Effector memory CD8-positive, alpha-beta T cell (primary cell): ENCODE measurements around the gene NGEF.
"Not testable (repeated sequence)": the region's sequence is repeated elsewhere in the genome, so short reads cannot be mapped to it uniquely, and the experiment has no call there.

Experiments used
- ATAC-seq: fragments of 150-1000 bp; cut with Tn5 transposase; replicated peaks from 2 replicates; pipeline ENCODE4 v1.10.0; 2021; ENCODE audit warnings: mild to moderate bottlenecking, moderate library complexity
- DNase-seq, 3 experiments: peaks; one replicate each; pipeline ENCODE4 v3.0.0; 2021
- H3K27ac Mint-ChIP-seq, 2 donors: one replicate each; pipeline ENCODE4 v1.8.0; 2022; ENCODE audit warnings: mild to moderate bottlenecking in 2 of 2, mixed read lengths in 2 of 2, moderate library complexity in 2 of 2
- H3K27me3 Mint-ChIP-seq, 2 donors: one replicate each; pipeline ENCODE4 v1.8.0; 2022; ENCODE audit warnings: mixed read lengths in 2 of 2
- H3K36me3 Mint-ChIP-seq: one replicate; pipeline ENCODE4 v1.8.0; 2022; ENCODE audit warnings: mild to moderate bottlenecking, moderate library complexity, mixed read lengths; ENCODE audit not compliant: insufficient read depth
- H3K4me1 Mint-ChIP-seq, 2 donors: one replicate each; pipeline ENCODE4 v1.8.0; 2022; ENCODE audit warnings: low read depth in 2 of 2, mixed read lengths in 2 of 2
- H3K4me3 Mint-ChIP-seq, 2 donors: one replicate each; pipeline ENCODE4 v1.8.0; 2022; ENCODE audit warnings: mild to moderate bottlenecking in 2 of 2, mixed read lengths in 2 of 2, moderate library complexity in 2 of 2
- H3K9me3 Mint-ChIP-seq, 2 donors: one replicate each; pipeline ENCODE4 v1.8.0; 2022; ENCODE audit warnings: mixed read lengths in 2 of 2

Gene NGEF

DNA sequence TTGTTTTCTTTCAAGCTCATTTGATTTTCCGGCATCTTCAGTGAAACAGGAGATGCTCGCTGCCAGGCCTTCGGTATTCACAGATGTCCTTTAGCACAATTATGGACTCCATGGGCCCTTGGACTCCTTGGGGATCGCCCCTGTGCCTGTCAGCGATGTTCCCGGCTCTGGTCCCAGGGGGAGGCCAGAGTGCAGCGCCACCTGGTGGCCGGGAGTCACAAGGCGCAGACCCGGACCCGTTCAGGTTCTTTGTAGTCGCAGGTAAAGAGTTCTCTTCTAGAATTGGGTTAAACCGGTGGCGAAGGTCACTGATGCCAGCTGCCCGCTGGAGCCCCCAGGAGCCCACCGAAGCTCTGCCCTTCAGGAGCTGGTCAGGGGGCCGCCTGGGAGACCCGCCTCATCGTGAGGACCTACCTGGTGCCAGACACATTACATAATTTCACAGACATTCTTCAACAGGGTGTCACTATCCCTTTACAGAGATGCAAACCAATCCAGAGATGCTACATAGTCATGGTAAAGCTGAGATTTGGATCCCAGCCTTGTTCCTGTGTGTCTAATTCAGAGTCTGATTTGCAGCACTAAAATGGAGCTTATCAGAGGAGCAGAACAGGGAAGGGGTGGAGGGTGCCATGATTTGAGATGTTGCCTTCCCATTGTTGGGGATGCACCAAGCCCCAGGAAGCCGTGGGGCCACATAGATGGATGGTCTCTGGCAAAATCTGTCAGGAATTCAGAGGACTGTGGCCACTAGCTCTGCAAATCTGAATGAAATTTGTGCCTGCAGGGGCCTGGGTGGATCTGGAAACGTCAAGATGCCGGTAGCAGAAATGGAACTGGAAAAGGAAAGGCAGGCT lies 41.1 kb upstream of the NGEF start:
- Mint-ChIP-seq H3K27ac (peak overlapping the region; percentile 49 to 68), H3K9me3 (no peaks in the 10 kb centered on the region), H3K4me3 (peak overlapping the region; percentile 23 to 43), H3K4me1 (peaks cover 34 to 38% of the 10 kb centered on the region in 2 donors), H3K36me3 (peaks cover 17% of the 10 kb centered on the region), H3K27me3 (no peaks in the 10 kb centered on the region)
- ATAC-seq (peak; percentile 72), DNase-seq (peak; percentile 66 to 68 (median 67))

DNA sequence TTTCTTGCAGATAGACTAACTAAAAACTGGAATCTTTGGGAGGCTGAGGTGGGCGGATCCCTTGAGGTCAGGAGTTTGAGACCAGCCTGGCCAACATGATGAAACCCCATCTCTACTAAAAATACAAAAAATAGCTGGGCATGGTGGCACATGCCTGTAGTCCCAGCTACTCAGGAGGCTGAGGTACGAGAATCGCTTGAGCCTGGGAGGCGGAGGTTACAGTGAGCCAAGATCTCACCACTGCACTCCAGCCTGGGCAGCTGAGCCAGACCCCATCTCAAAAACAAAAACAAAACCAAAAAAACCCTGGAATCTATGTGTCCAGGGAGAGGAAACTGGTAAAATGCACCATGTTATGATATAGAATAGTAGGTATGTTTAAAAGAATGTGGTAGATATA lies 39.5 kb upstream of the NGEF start:
- peaks cover 12% of the 10 kb centered on the region for H3K36me3 Mint-ChIP-seq
- ATAC-seq, H3K4me3 Mint-ChIP-seq, H3K27ac Mint-ChIP-seq, DNase-seq, H3K27me3 Mint-ChIP-seq, H3K9me3 Mint-ChIP-seq: not testable (repeated sequence)
- H3K4me1 Mint-ChIP-seq, result peaks cover 30 to 39% of the 10 kb centered on the region in 2 donors

DNA sequence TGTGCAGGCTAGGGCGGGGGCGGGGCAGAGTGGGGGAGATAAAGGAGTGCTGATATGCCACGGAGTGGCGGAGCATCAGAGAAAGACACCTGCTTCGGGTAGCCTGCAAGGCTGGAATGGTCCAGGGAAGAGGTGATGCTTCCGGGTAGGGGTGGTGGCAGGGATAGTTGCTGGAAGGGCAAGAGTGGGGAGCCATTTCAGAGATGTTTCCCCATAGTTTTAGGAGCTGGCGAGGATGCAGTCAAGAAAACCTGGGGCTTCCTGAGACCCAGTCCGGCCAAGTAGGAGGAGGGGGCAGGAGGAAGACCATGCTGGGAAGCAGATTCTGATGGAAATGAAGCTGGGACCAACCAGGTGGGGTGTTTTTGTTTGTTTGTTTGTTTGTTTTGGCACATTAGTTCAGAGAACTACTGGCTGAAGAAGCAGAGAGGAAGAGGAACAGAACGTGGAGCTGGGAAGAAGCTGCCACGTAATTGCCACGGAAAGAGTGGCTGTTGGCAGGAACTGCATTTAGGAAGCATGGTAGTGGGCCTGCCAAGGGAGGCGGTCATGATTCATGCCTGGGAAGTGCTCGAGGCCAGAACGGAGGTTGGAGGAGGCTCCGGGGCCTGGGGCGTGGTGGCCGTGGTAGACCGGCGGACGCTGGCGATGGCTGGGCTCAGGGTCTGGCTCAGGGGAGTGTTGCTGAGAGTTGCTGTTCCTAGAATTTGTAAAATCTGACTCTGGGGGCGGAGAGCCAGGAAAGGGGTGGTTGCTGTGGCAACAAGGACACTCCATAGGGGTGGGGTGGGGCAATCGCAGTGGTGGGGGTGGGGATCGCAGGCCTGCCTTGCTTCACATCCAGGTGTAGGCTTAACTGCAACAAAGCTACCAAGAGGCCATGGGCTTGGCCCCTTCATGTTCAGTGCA lies 38.4 kb upstream of the NGEF start:
- DNase-seq (no peak), ATAC-seq (no peak)
- Mint-ChIP-seq H3K9me3 (no peaks in the 10 kb centered on the region), H3K4me1 (peaks cover 26 to 35% of the 10 kb centered on the region in 2 donors), H3K4me3 (no peak overlapping the region), H3K36me3 (peaks cover 15% of the 10 kb centered on the region), H3K27ac (peak overlapping the region in 1 of 2 donors; percentile 54), H3K27me3 (no peaks in the 10 kb centered on the region)

DNA sequence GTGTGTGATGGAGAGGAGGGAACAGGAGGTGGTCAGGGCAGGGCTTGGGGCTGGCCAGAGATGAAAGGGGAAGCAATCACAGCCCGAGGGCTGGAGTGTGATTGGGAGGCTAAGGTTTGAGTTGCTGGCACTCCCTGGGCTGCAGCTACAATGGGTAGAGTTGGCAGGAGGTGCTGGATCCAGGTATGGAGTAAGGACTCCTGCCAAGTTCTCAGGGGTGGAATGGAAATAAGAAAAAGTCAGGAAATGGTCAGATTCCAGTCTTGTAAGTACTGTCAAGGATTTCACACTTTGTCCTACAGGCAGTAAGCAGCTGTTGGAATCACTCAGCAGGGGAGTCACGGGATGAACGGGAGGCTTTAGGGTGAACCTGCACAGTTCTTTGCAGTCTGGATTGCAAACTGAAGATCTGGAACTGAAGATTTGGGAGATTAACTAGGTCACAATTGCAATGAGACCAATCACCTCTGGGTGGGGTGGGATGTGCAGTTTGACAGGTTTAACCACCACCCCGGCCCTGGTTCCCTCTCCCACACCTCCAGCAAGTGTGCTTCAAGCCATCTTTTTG lies 36.2 kb upstream of the NGEF start:
- Mint-ChIP-seq H3K36me3 (peaks cover 11% of the 10 kb centered on the region), H3K4me1 (peaks cover 23 to 31% of the 10 kb centered on the region in 2 donors), H3K27ac (peak overlapping the region in 1 of 2 donors; percentile 50), H3K4me3 (peak overlapping the region in 1 of 2 donors; percentile 42), H3K27me3 (no peaks in the 10 kb centered on the region), H3K9me3 (no peaks in the 10 kb centered on the region)
- DNase-seq (peak; percentile 19 to 41 (median 38)), ATAC-seq (peak; percentile 90)

GRCh38 chr2:233048569-233049193 lies 35.6 kb upstream of the NGEF start:
- DNase-seq, result no peak
- Mint-ChIP-seq H3K27ac (peak overlapping the region in 1 of 2 donors; percentile 50), H3K36me3 (peaks cover 6% of the 10 kb centered on the region), H3K4me1 (peaks cover 17 to 25% of the 10 kb centered on the region in 2 donors), H3K9me3 (no peaks in the 10 kb centered on the region), H3K4me3 (peak overlapping the region in 1 of 2 donors; percentile 42), H3K27me3 (peaks cover 0 to under 1% of the 10 kb centered on the region in 2 donors)
- no peak for ATAC-seq

DNA sequence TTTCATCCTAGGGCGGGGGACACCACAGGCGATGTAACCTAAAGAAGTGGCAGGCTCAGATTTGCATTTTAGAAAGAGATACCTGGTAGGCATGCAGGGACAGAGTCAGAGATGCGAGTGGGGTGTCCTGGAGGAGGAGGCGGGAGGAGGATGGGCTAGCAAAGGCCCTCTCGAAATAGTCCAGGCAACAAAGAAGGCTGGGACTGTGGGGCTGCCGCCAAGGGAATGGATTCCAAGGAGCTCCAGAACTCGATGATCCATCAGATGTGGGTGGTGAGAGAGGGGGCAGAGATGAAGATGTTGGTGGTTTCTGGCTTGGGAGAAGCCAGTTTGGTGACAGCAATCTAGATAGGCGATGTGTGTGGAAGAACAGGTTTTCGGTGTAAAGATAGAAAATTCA lies 34.6 kb upstream of the NGEF start:
- peak overlapping the region in 1 of 2 donors; percentile 1 for H3K27ac Mint-ChIP-seq
- peaks cover 1 to 6% of the 10 kb centered on the region in 2 donors for H3K27me3 Mint-ChIP-seq
- peaks cover 16 to 25% of the 10 kb centered on the region in 2 donors for H3K4me1 Mint-ChIP-seq
- H3K36me3 Mint-ChIP-seq, result peaks cover 6% of the 10 kb centered on the region
- no peak overlapping the region for H3K4me3 Mint-ChIP-seq
- H3K9me3 Mint-ChIP-seq, result no peaks in the 10 kb centered on the region
- no peak for DNase-seq
- ATAC-seq, result no peak

DNA sequence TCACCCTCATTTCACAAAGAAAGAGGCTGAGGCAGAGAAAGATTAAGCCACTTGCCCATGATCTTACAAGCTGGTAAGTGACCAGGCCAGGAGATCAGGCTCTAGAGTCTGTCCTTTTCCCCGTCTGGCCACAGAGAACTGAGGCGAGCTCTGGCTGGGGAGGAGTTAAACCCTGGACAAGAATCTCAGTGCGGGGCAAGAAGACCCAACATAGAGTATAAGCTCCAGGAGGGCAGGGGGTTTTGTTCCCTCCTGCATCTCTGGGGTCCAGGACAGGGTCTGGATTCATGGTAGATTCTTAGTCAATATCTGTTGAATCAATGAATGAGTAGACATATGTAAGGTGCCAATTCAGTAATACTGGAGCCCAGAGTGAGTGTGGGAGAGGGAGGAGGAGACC lies 34.1 kb upstream of the NGEF start:
- peaks cover 6% of the 10 kb centered on the region for H3K36me3 Mint-ChIP-seq
- DNase-seq (no peak), ATAC-seq (no peak)
- H3K9me3 Mint-ChIP-seq, result no peaks in the 10 kb centered on the region
- H3K27ac Mint-ChIP-seq, result no peak overlapping the region
- no peak overlapping the region for H3K4me3 Mint-ChIP-seq
- peaks cover 6 to 10% of the 10 kb centered on the region in 2 donors for H3K27me3 Mint-ChIP-seq
- H3K4me1 Mint-ChIP-seq, result peaks cover 16 to 25% of the 10 kb centered on the region in 2 donors

DNA sequence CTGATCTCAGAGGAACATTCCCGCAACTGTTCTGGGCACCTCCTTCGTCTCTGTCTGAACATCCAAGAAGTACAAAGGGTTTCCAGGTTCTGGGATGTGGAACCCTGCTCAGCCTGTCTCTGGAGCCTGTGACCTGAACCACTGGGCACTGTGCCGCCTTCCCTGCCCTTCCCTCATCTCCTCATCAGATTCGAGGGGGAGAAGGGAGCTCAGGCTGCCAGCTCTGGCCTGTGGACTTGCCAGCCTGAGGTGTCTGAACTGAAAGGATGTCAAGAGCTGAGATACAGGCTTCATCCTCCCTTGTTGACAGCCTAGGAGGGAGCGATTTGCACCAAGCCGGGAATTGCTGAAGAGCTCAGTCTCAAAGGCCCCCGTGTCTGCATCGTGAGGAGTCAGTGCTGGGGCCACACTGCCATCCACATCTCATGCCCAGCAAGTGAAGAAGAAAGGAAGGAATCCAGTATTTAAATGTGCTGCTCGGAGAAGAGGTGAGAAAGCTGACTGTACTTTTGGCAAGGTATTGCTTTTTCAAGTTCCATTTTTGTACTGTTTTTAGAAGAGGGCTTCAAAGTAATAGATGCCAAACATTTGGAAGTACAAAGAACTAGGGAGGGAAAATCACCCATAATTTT lies 32.0 kb upstream of the NGEF start:
- DNase-seq, result no peak
- Mint-ChIP-seq H3K9me3 (no peaks in the 10 kb centered on the region), H3K4me1 (peaks cover 12 to 16% of the 10 kb centered on the region in 2 donors), H3K4me3 (no peak overlapping the region), H3K27me3 (peaks cover 22 to 27% of the 10 kb centered on the region in 2 donors), H3K36me3 (peaks cover 3% of the 10 kb centered on the region), H3K27ac (no peak overlapping the region)
- ATAC-seq, result no peak

- H3K9me3 Mint-ChIP-seq, result no peaks in the 10 kb centered on the region
- H3K27me3 Mint-ChIP-seq, result peaks cover 24 to 32% of the 10 kb centered on the region in 2 donors
- ATAC-seq, result no peak
- no peak overlapping the region for H3K4me3 Mint-ChIP-seq
- no peak for DNase-seq
- peaks cover 0 to 4% of the 10 kb centered on the region in 2 donors for H3K4me1 Mint-ChIP-seq
- peaks cover 3% of the 10 kb centered on the region for H3K36me3 Mint-ChIP-seq
- H3K27ac Mint-ChIP-seq, result no peak overlapping the region
These were observed 29.5 kb upstream of the NGEF start for GRCh38 chr2:233042549-233042948.

DNA sequence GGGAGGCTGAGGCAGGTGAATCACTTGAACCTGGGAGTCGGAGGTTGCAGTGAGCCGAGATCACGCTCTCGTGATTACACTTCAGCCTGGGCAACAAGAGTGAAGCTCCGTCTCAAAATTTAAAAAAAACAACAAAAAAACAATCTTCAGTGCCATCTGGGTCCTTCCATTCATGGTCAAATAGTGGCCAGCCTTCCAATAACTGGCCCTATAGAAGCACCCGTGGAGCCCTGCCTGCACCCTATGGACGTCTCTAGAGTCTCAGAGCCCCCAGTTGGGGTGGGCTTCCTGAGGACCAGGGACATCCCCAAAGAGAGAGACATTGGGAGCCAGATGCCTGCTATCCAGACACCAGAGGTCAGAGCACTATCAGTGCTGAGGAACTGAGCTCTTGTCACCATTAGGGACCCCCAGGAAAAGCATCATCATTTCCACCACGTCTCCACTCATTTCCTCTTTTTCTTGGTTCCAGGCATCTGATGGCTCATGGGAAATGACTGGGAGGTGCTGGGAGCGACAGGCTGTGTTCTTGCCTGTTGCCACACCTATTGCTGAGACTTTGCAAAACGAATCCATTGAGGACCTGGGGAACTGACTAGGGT lies 28.8 kb upstream of the NGEF start:
- no peak for DNase-seq
- H3K4me3 Mint-ChIP-seq, result no peak overlapping the region
- H3K27ac Mint-ChIP-seq, result no peak overlapping the region

GRCh38 chr2:233040571-233040970 lies 27.5 kb upstream of the NGEF start:
- ATAC-seq (no peak), DNase-seq (no peak)
- Mint-ChIP-seq H3K9me3 (no peaks in the 10 kb centered on the region), H3K27ac (no peak overlapping the region), H3K27me3 (peaks cover 24 to 32% of the 10 kb centered on the region in 2 donors), H3K36me3 (no peaks in the 10 kb centered on the region), H3K4me1 (no peaks in the 10 kb centered on the region), H3K4me3 (no peak overlapping the region)

More for the DNA sequence above, 28.8 kb upstream of the NGEF start:
- no peak for ATAC-seq
- Mint-ChIP-seq H3K9me3 (no peaks in the 10 kb centered on the region), H3K36me3 (peaks cover 3% of the 10 kb centered on the region), H3K4me1 (no peaks in the 10 kb centered on the region), H3K27me3 (peaks cover 24 to 32% of the 10 kb centered on the region in 2 donors)

GRCh38 chr2:233039846-233040530 lies 26.9 kb upstream of the NGEF start:
- Mint-ChIP-seq H3K4me3 (no peak overlapping the region), H3K27ac (no peak overlapping the region), H3K36me3 (no peaks in the 10 kb centered on the region), H3K4me1 (no peaks in the 10 kb centered on the region), H3K27me3 (peaks cover 24 to 32% of the 10 kb centered on the region in 2 donors), H3K9me3 (no peaks in the 10 kb centered on the region)
- DNase-seq, result no peak
- ATAC-seq, result no peak
